Activated CD8-positive, alpha-beta T cell treated with anti-CD3 and anti-CD28 coated beads for 36 hours (primary cell): ENCODE results near the gene MRPL41. TPM values are rescaled to one million over a fixed set of nuclear protein-coding genes. Genes with fewer than 3 reads are reported as not detected.
"Not testable (repeated sequence)": the region's sequence is repeated elsewhere in the genome, so short reads cannot be mapped to it uniquely, and the experiment has no call there.

ENCODE experiments used
- ATAC-seq: fragments of 200-7000 bp; cut with Tn5 transposase; one replicate; pipeline ENCODE4 v1.10.0; 2021; ENCODE audit warnings: mild to moderate bottlenecking, moderate library complexity
- CTCF ChIA-PET: fragments of 350-600 bp; sonication (Branson Sonifier 250); formaldehyde crosslinking; loops from one replicate; lab custom pipeline; 2021; ENCODE audit warnings: antibody characterized with exemption; lab: Charles Lee
- POLR2A ChIA-PET: fragments of 350-600 bp; sonication (Branson Sonifier 250); formaldehyde crosslinking; loops from one replicate; lab custom pipeline; 2021; ENCODE audit warnings: antibody characterized with exemption; lab: Charles Lee
- DNase-seq: peaks from one replicate; pipeline ENCODE4 v3.0.0-alpha.2; 2020
- H3K27ac Mint-ChIP-seq: one replicate; pipeline ENCODE4 v1.8.0; 2021; ENCODE audit warnings: mild to moderate bottlenecking, mixed read lengths
- H3K27me3 Mint-ChIP-seq: one replicate; pipeline ENCODE4 v1.8.0; 2021; ENCODE audit warnings: mixed read lengths
- H3K36me3 Mint-ChIP-seq: one replicate; pipeline ENCODE4 v1.8.0; 2021; ENCODE audit warnings: low read depth, mixed read lengths
- H3K4me1 Mint-ChIP-seq: one replicate; pipeline ENCODE4 v1.8.0; 2021; ENCODE audit warnings: low read depth, mixed read lengths
- H3K4me3 Mint-ChIP-seq: one replicate; pipeline ENCODE4 v1.8.0; 2021; ENCODE audit warnings: mild to moderate bottlenecking, moderate library complexity, mixed read lengths
- H3K9me3 Mint-ChIP-seq: one replicate; pipeline ENCODE4 v1.8.0; 2021; ENCODE audit warnings: mixed read lengths
- intact Hi-C: fragments of 100-400 bp; cut with micrococcal nuclease; formaldehyde crosslinking; loops from one replicate; pipeline ENCODE4 v1.10.0; 2022
- total RNA-seq, 2 experiments: library from RNA; stranded (reverse); gene quantifications; one replicate each; pipeline ENCODE4 v1.2.3, GENCODE V29; 2021
- TF ChIP-seq, protein P1 (sequence below): fragments of 200-600 bp; IDR thresholded peaks from one replicate; pipeline ENCODE4 v1.8.0; 2022; ENCODE audit warnings: antibody characterized with exemption, mild to moderate bottlenecking

The MRPL41 gene
- total RNA-seq, 2 experiments from 2014 or later, result 42.8 to 43.9 TPM

DNA sequence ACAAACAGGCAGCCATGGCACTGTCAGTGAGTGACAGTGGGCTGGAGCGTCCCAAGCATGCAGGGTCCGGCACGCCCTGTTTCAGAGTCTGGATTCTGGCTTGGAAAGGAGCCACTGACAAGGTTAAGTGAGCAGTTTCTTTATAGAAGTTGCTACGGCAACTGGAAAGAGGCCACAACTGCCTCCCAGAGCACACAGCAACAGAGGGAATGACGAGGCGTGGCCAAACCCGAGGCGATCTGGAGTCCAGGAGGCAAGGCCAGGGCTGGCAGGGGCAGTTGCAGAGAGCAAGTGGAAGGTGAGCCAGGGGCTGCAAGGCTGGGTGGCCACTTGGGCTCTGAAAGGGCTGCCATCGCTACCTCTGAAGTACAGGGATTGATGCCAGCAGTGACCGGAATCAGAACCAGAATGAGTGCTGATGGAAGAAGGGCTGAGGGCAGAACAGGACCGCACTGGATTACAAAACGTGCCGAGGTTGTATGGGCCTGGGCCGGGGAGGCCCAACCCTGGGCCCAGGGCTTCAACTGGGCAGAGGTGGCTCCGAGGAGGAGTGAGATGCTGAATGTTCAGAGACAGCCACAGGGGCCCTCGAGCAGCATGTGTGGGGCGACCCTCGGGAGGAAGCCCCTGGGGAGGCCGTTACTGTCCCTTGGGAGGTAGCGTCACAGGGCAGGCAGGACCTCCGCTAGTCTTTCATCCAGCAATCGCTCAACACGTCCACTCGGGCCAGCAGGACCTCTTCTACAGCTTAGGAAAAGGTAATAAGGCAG is 4.6 kb downstream of the MRPL41 start:
- Mint-ChIP-seq H3K4me1 (peaks cover 7% of the 10 kb centered on the region), H3K27ac (no peak overlapping the region), H3K4me3 (no peak overlapping the region), H3K36me3 (peaks cover 26% of the 10 kb centered on the region), H3K27me3 (no peaks in the 10 kb centered on the region), H3K9me3 (no peaks in the 10 kb centered on the region)
- ChIA-PET CTCF (no interaction called here), POLR2A (no interaction called here)
- TF ChIP-seq, protein P1, sequence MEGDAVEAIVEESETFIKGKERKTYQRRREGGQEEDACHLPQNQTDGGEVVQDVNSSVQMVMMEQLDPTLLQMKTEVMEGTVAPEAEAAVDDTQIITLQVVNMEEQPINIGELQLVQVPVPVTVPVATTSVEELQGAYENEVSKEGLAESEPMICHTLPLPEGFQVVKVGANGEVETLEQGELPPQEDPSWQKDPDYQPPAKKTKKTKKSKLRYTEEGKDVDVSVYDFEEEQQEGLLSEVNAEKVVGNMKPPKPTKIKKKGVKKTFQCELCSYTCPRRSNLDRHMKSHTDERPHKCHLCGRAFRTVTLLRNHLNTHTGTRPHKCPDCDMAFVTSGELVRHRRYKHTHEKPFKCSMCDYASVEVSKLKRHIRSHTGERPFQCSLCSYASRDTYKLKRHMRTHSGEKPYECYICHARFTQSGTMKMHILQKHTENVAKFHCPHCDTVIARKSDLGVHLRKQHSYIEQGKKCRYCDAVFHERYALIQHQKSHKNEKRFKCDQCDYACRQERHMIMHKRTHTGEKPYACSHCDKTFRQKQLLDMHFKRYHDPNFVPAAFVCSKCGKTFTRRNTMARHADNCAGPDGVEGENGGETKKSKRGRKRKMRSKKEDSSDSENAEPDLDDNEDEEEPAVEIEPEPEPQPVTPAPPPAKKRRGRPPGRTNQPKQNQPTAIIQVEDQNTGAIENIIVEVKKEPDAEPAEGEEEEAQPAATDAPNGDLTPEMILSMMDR, result no peak
- intact Hi-C loops, result no loop called here
- DNase-seq (no peak), ATAC-seq (no peak)

DNA sequence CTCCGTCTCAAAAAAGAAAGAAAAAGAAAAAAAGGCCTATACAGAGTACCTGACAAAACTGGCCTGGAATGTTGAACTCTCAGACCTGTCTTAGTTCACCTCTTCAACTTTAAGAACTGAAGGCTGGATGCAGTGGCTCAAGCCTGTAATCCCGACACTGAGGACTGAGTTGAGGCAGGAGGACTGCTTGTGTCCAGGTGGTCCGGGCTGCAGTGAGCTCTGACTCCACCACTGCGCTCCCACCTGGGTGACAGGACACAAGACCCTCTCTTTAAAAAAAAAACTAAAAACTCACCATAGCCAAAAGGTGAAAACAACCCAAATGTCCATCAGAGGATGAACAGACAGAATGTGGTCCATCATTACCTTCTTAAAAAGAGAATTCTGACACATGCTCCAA is 6.4 kb downstream of the MRPL41 start:
- no peaks in the 10 kb centered on the region for H3K9me3 Mint-ChIP-seq
- intact Hi-C loops, result no loop called here
- DNase-seq (no peak), ATAC-seq (no peak)
- no peaks in the 10 kb centered on the region for H3K27me3 Mint-ChIP-seq
- H3K27ac Mint-ChIP-seq, result no peak overlapping the region
- ChIA-PET CTCF (interaction anchor here (1.0 to 1.2 kb wide), 2 partner anchors 21 to 30 kb away, joined by 3 to 4 read pairs; no protein-coding TSS in a partner anchor), POLR2A (interaction anchor here (0.6 kb wide), 1 partner anchor 281 kb away, joined by 4 read pairs; no protein-coding TSS in a partner anchor)
- peaks cover 3% of the 10 kb centered on the region for H3K4me1 Mint-ChIP-seq
- peaks cover 25% of the 10 kb centered on the region for H3K36me3 Mint-ChIP-seq
- TF ChIP-seq, protein P1, result no peak
- H3K4me3 Mint-ChIP-seq, result no peak overlapping the region

DNA sequence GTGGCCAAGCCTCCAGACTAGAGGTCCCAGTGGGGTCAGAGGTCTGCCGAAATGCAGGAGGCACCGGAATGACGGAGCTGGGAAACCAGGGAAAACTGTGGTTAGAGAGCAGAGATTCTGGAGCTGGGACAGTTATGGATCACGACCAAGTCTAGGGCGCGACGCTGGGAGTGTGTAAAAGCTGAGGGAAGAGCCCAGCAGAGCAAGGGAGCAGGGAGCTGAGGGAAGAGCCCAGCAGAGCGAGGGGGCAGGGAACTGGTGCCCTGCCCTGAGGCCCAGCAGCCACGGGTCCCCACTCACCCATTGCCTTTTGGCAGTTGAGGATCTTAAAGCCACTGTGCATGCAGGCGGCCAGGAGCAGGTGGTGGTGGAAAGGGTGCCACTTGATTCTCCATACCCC is 12.5 kb downstream of the MRPL41 start:
- no peak overlapping the region for H3K4me3 Mint-ChIP-seq
- intact Hi-C loops, result no loop called here
- H3K4me1 Mint-ChIP-seq, result peaks cover 3% of the 10 kb centered on the region
- peaks cover 27% of the 10 kb centered on the region for H3K36me3 Mint-ChIP-seq
- H3K27me3 Mint-ChIP-seq, result no peaks in the 10 kb centered on the region
- ATAC-seq (no peak), DNase-seq (no peak)
- H3K27ac Mint-ChIP-seq, result no peak overlapping the region
- TF ChIP-seq, protein P1, result no peak
- ChIA-PET POLR2A (no interaction called here), CTCF (interaction anchor here (0.6 kb wide), 1 partner anchor 71 kb away, joined by 3 read pairs; no protein-coding TSS in a partner anchor)
- no peaks in the 10 kb centered on the region for H3K9me3 Mint-ChIP-seq

DNA sequence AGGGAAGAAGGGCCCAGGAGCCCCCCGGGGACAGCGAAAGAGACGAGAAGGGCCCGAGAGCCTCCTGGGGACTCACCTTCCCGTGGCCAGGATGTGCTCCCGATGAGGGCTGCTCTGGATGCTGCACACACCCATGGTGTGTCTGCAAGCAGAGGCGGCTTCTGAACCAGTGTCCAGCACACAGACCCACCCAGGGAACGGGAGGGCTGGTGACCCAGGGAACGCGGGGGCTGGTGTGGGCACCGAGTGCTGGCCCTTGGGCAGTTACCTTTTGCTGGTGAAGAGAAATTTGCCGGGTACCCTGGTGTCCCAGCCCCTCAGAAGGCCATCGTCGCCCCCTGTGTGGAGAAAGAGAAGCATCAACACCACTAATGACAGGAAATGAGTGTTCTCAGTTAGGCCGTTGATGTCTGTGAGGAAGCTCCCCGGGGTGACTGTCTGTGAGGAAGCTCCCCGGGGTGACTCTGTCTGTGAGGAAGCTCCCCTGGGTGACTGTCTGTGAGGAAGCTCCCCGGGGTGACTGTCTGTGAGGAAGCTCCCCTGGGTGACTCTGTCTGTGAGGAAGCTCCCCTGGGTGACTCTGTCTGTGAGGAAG is 13.2 kb downstream of the MRPL41 start:
- intact Hi-C loops, result no loop called here
- Mint-ChIP-seq H3K27ac (no peak overlapping the region), H3K27me3 (no peaks in the 10 kb centered on the region), H3K9me3 (no peaks in the 10 kb centered on the region), H3K4me1 (peaks cover 3% of the 10 kb centered on the region), H3K4me3 (no peak overlapping the region), H3K36me3 (peaks cover 21% of the 10 kb centered on the region)
- DNase-seq (no peak), ATAC-seq (no peak)
- ChIA-PET POLR2A (no interaction called here), CTCF (no interaction called here)
- TF ChIP-seq, protein P1, result no peak

DNA sequence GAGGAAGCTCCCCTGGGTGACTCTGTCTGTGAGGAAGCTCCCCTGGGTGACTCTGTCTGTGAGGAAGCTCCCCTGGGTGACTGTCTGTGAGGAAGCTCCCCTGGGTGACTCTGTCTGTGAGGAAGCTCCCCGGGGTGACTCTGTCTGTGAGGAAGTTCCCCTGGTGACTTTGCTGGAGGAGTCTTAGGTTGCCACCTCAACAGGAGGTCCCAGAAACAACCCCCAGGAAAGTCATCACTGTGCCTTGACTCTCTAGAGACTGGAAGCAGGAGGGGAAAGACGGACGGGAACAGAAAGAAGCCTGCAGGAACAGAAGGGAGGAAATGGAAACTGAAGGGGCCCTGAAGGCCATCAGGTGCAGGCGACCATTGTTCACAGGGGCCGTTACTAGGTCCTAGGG is 16.8 kb downstream of the MRPL41 start:
- H3K9me3 Mint-ChIP-seq, H3K4me1 Mint-ChIP-seq, H3K4me3 Mint-ChIP-seq, ATAC-seq, CTCF ChIA-PET, intact Hi-C loops, DNase-seq, H3K27ac Mint-ChIP-seq, H3K27me3 Mint-ChIP-seq: not testable (repeated sequence)
- peaks cover 27% of the 10 kb centered on the region for H3K36me3 Mint-ChIP-seq
- POLR2A ChIA-PET, result interaction anchor here (1.1 kb wide), 1 partner anchor 8 kb away, joined by 3 read pairs; no protein-coding TSS in a partner anchor
